ENCODE measurements around the gene NMNAT1. TPM values are rescaled to one million over a fixed set of nuclear protein-coding genes. Genes with fewer than 3 reads are reported as not detected.

NMNAT1 gene
- total and polyA plus RNA-seq, 2 of the 8 experiments (the other 6 are each of a cell fraction or from before 2014, with no cell fraction given), result 2.0 to 2.5 TPM

DNA sequence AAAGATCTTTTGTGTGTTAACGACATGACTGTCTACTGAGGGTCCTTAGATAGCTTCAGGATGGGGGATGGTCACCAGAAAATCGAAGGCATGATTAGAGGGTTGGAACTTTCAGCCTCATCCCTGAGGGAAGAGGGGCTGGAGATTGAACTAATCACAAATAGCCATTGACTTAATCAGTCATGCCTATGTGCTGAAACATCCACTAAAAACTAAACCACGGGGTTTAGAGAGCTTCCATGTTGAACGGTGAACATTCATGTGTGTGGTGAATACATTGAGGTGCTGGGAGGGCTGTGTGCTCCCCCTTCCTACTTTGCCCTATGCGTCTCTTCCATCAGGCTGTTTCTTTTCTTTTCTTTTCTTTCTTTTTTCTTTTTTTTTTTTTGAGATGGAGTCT lies 70.7 kb downstream of the NMNAT1 start:
- CTCF ChIA-PET (ENCODE audit: partially characterized antibody), result interaction anchor here (0.7 to 1.2 kb wide), 5 partner anchors 10 to 161 kb away, joined by 3 to 4 read pairs (median 3); no protein-coding TSS in a partner anchor
- H2BK20ac ChIP-seq (ENCODE audit: low read length), result no peak overlapping the region
- WGBS, 2 experiments (ENCODE audit: extremely low coverage in 1 of 2, insufficient coverage in 1 of 2, insufficient read length in 1 of 2, insufficient replicate concordance in 2 of 2, low coverage in 1 of 2, low lambda C conversion rate in 2 of 2, missing lambda C conversion rate in 1 of 2), result 85% methylated on average over 5 of the region's 5 CpGs; no CpG with 5 or more reads in 1 of the 2 experiments
- H3K4me3 ChIP-seq (ENCODE audit: extremely low read depth in 1 of 4, insufficient read depth in 2 of 4, low read depth in 3 of 4, low read length in 4 of 4), result no peak overlapping the region
- no peak for FAIRE-seq
- no peaks in the 10 kb centered on the region for H3K4me1 ChIP-seq (replicated peaks in 1 of 4; ENCODE audit: control insufficient read depth in 3 of 4, insufficient read depth in 4 of 4, low read length in 3 of 4)
- no peak overlapping the region for H4K91ac ChIP-seq (replicated peaks; ENCODE audit: insufficient read length, low read length)
- H2AK5ac ChIP-seq (ENCODE audit: low read depth, low read length), result no peak overlapping the region
- no peak overlapping the region for H4K8ac ChIP-seq (ENCODE audit: extremely low read depth, insufficient read depth, low read length)
- H3K23ac ChIP-seq (ENCODE audit: insufficient read length), result no peak overlapping the region
- no peaks in the 10 kb centered on the region for H3K36me3 ChIP-seq (ENCODE audit: control insufficient read depth in 2 of 4, insufficient read depth in 4 of 4, low read length in 3 of 4)
- POLR2A ChIA-PET (ENCODE audit: partially characterized antibody), result no interaction called here
- no peak overlapping the region for H3K4me2 ChIP-seq (ENCODE audit: insufficient read depth in 1 of 2, low read depth in 2 of 2, low read length in 2 of 2)
- H3K79me1 ChIP-seq (ENCODE audit: low read depth, low read length), result no peaks in the 10 kb centered on the region
- H2BK120ac ChIP-seq (replicated peaks; ENCODE audit: low read depth, low read length), result no peak overlapping the region
- no peak overlapping the region for H2BK12ac ChIP-seq (ENCODE audit: low read depth, low read length)
- H4K5ac ChIP-seq (ENCODE audit: insufficient read length, low read depth, low read length), result no peak overlapping the region
- TF ChIP-seq KDM4A (IDR thresholded peaks at IDR 0.05; ENCODE audit: low read depth, low read length, severe bottlenecking), result no peak
- no peak for TF ChIP-seq CBX5 (IDR thresholded peaks at IDR 0.05; ENCODE audit: low read depth, low read length)
- no peak for TF ChIP-seq CHD2 (IDR thresholded peaks at IDR 0.05; ENCODE audit: low read length)
- TF ChIP-seq EZH2 (IDR thresholded peaks at IDR 0.05; ENCODE audit: low read depth, low read length, severe bottlenecking), result no peak
- no peak for TF ChIP-seq BRCA1 (IDR thresholded peaks at IDR 0.05; ENCODE audit: low read depth, low read length)
- TF ChIP-seq POLR2A (IDR thresholded peaks at IDR 0.05; ENCODE audit: control extremely low read depth in 1 of 2, low read depth in 2 of 2, low read length in 2 of 2), result no peak
- TF ChIP-seq BACH1 (IDR thresholded peaks at IDR 0.05; ENCODE audit: low read length), result no peak
- no peak for TF ChIP-seq CTBP2 (IDR thresholded peaks at IDR 0.05; ENCODE audit: borderline replicate concordance, insufficient read depth, insufficient read length, low read length)
- no peak for TF ChIP-seq SP2 (IDR thresholded peaks at IDR 0.05; ENCODE audit: low read length)
- TF ChIP-seq BCL11A (IDR thresholded peaks at IDR 0.05; ENCODE audit: low read depth in 2 of 2, low read length in 2 of 2), result no peak
- no peak overlapping the region for H2AFZ ChIP-seq (ENCODE audit: low read length)
- no peak overlapping the region for H3K56ac ChIP-seq (replicated peaks; ENCODE audit: insufficient read length, low read depth, low read length)
- H3K79me2 ChIP-seq (ENCODE audit: control insufficient read depth in 1 of 2, insufficient read depth in 2 of 2, low read length in 2 of 2), result no peaks in the 10 kb centered on the region
- no peak for DNase-seq (ENCODE audit: low read depth in 1 of 2, low spot score in 2 of 2)
- H2BK15ac ChIP-seq (ENCODE audit: low read length), result no peak overlapping the region
- no peaks in the 10 kb centered on the region for H3K23me2 ChIP-seq (ENCODE audit: low read depth, low read length)
- no peak overlapping the region for H3K14ac ChIP-seq (ENCODE audit: insufficient read length)
- H4K20me1 ChIP-seq (replicated peaks in 1 of 2; ENCODE audit: control insufficient read depth in 1 of 2, insufficient read depth in 2 of 2, low read length in 2 of 2), result no peaks in the 10 kb centered on the region
- H3K27ac ChIP-seq (ENCODE audit: low read depth, low read length), result no peak overlapping the region
- H3K9me3 ChIP-seq (ENCODE audit: insufficient read depth in 2 of 2, low read depth in 1 of 2, low read length in 1 of 2), result no peaks in the 10 kb centered on the region
- H3K27me3 ChIP-seq (replicated peaks in 1 of 4; ENCODE audit: control insufficient read depth in 3 of 4, extremely low read depth in 1 of 4, insufficient read depth in 3 of 4, low read length in 3 of 4), result no peaks in the 10 kb centered on the region
- no peak overlapping the region for H2BK5ac ChIP-seq (ENCODE audit: low read depth, low read length)
- H3K9ac ChIP-seq (replicated peaks in 1 of 4; ENCODE audit: extremely low read depth in 1 of 4, low read depth in 3 of 4, low read length in 3 of 4), result no peak overlapping the region
- no peak overlapping the region for H3K4ac ChIP-seq (replicated peaks; ENCODE audit: insufficient read length, low read depth, low read length)
- no peak overlapping the region for H3K18ac ChIP-seq (ENCODE audit: extremely low read depth, low read length)

Measured in H1 (cell line).